H1 (cell line): ENCODE data around the gene NEDD4L. TPM values are rescaled to one million over a fixed set of nuclear protein-coding genes. Genes with fewer than 3 reads are reported as not detected.

Experiments used
- CTCF ChIA-PET: fragments of 300-600 bp; sonication (Branson Sonifier 250); formaldehyde crosslinking; loops from one replicate; lab custom pipeline; 2021; ENCODE audit not compliant: partially characterized antibody; lab: Charles Lee
- POLR2A ChIA-PET: fragments of 300-600 bp; sonication (Branson Sonifier 250); formaldehyde crosslinking; loops from one replicate; lab custom pipeline; 2021; ENCODE audit warnings: inconsistent platforms; ENCODE audit not compliant: partially characterized antibody; lab: Charles Lee
- DNase-seq, 2 experiments: peaks; one replicate each; pipeline versions ENCODE4 v3.0.0 to v3.0.0-alpha.2; 2010 to 2022; ENCODE audit warnings: low spot score in 2 of 2, low read depth in 1 of 2, mixed read lengths in 1 of 2
- FAIRE-seq: peaks from 2 replicates; lab custom pipeline; 2011; peaks lifted over from hg19 to GRCh38; lab: Jason Lieb, UNC
- H2AFZ ChIP-seq: 2 replicates; pipeline ENCODE4 v1.8.1; 2012; ENCODE audit warnings: low read length, inconsistent platforms
- H2AK5ac ChIP-seq: 2 replicates; pipeline ENCODE4 v1.6.1; 2013; ENCODE audit warnings: low read depth, low read length
- H2BK120ac ChIP-seq: replicated peaks from 2 replicates; pipeline ENCODE3; 2013; ENCODE audit warnings: low read depth, low read length, inconsistent platforms
- H2BK12ac ChIP-seq: 2 replicates; pipeline ENCODE4 v1.6.1; 2013; ENCODE audit warnings: low read depth, low read length
- H2BK15ac ChIP-seq: 2 replicates; pipeline ENCODE4 v1.6.1; 2013; ENCODE audit warnings: low read length
- H2BK20ac ChIP-seq: 2 replicates; pipeline ENCODE4 v1.6.1; 2013; ENCODE audit warnings: low read length
- H2BK5ac ChIP-seq: 2 replicates; pipeline ENCODE4 v1.6.1; 2013; ENCODE audit warnings: low read depth, low read length
- H3K14ac ChIP-seq: 2 replicates; pipeline ENCODE4 v1.6.1; 2013; ENCODE audit warnings: inconsistent platforms; ENCODE audit not compliant: insufficient read length
- H3K18ac ChIP-seq: 2 replicates; pipeline ENCODE4 v1.6.1; 2013; ENCODE audit warnings: low read length; ENCODE audit errors: extremely low read depth
- H3K23ac ChIP-seq: 2 replicates; pipeline ENCODE4 v1.6.1; 2013; ENCODE audit warnings: inconsistent platforms; ENCODE audit not compliant: insufficient read length
- H3K23me2 ChIP-seq: 2 replicates; pipeline ENCODE4 v1.6.1; 2013; ENCODE audit warnings: low read depth, low read length
- H3K27ac ChIP-seq: 2 replicates; pipeline ENCODE4 v1.6.1; 2011; ENCODE audit warnings: low read depth, low read length, inconsistent platforms
- H3K27me3 ChIP-seq, 4 experiments: replicated peaks in 1 of 4; 1 replicate in 1 of 4; 2 replicates in 3 of 4; pipeline versions ENCODE4 v1.6.1 to v1.8.1; 2011 to 2013; ENCODE audit warnings: low read length in 3 of 4, mild to moderate bottlenecking in 3 of 4, inconsistent platforms in 2 of 4, mixed read lengths in 2 of 4, moderate library complexity in 1 of 4; ENCODE audit not compliant: control insufficient read depth in 3 of 4, insufficient read depth in 3 of 4; ENCODE audit errors: extremely low read depth in 1 of 4
- H3K36me3 ChIP-seq, 4 experiments: 2 replicates each; pipeline versions ENCODE4 v1.6.1 to v1.8.1; 2011 to 2013; ENCODE audit warnings: mild to moderate bottlenecking in 4 of 4, low read length in 3 of 4, moderate library complexity in 2 of 4, control low read depth in 1 of 4, inconsistent platforms in 1 of 4; ENCODE audit not compliant: insufficient read depth in 4 of 4, control insufficient read depth in 2 of 4
- H3K4ac ChIP-seq: replicated peaks from 2 replicates; pipeline ENCODE3; 2013; ENCODE audit warnings: low read length, low read depth, mixed read lengths, inconsistent platforms; ENCODE audit not compliant: insufficient read length
- H3K4me1 ChIP-seq, 4 experiments: replicated peaks in 1 of 4; 1 replicate in 1 of 4; 2 replicates in 3 of 4; pipeline versions ENCODE4 v1.6.1 to v1.8.1; 2011 to 2013; ENCODE audit warnings: low read length in 3 of 4, inconsistent platforms in 2 of 4, mixed read lengths in 1 of 4; ENCODE audit not compliant: insufficient read depth in 4 of 4, control insufficient read depth in 3 of 4
- H3K4me2 ChIP-seq, 2 experiments: 2 replicates each; pipeline versions ENCODE4 v1.6.1 to v1.8.1; 2011 to 2013; ENCODE audit warnings: low read depth in 2 of 2, low read length in 2 of 2, control low read depth in 1 of 2, inconsistent platforms in 1 of 2, mild to moderate bottlenecking in 1 of 2; ENCODE audit not compliant: insufficient read depth in 1 of 2
- H3K4me3 ChIP-seq, 4 experiments: fragments of 200-600, 300-600 bp in 1 of 4; sonication (generic), shearing (Covaris generic), sonication (Bioruptor Twin) in 1 of 4; 2 replicates each; pipeline versions ENCODE4 v1.5.1 to v1.8.1; 2011 to 2016; ENCODE audit warnings: low read length in 4 of 4, low read depth in 3 of 4, control low read depth in 2 of 4, inconsistent platforms in 2 of 4, mild to moderate bottlenecking in 2 of 4, mixed read lengths in 1 of 4, moderate library complexity in 1 of 4; ENCODE audit not compliant: insufficient read depth in 2 of 4; ENCODE audit errors: extremely low read depth in 1 of 4
- H3K56ac ChIP-seq: replicated peaks from 2 replicates; pipeline ENCODE3; 2013; ENCODE audit warnings: low read depth, mild to moderate bottlenecking, mixed read lengths, low read length, inconsistent platforms; ENCODE audit not compliant: insufficient read length
- H3K79me1 ChIP-seq: 2 replicates; pipeline ENCODE4 v1.6.1; 2013; ENCODE audit warnings: low read depth, low read length, control low read depth
- H3K79me2 ChIP-seq, 2 experiments: 2 replicates each; pipeline versions ENCODE4 v1.6.1 to v1.8.1; 2012 to 2013; ENCODE audit warnings: low read length in 2 of 2, mild to moderate bottlenecking in 2 of 2, inconsistent platforms in 1 of 2; ENCODE audit not compliant: insufficient read depth in 2 of 2, control insufficient read depth in 1 of 2
- H3K9ac ChIP-seq, 4 experiments: replicated peaks in 1 of 4; 1 replicate in 1 of 4; 2 replicates in 3 of 4; pipeline versions ENCODE4 v1.6.1 to v1.8.1; 2011 to 2013; ENCODE audit warnings: low read depth in 3 of 4, low read length in 3 of 4, control low read depth in 2 of 4, mild to moderate bottlenecking in 2 of 4, moderate library complexity in 2 of 4, inconsistent platforms in 1 of 4; ENCODE audit errors: extremely low read depth in 1 of 4
- H3K9me3 ChIP-seq, 2 experiments: 2 replicates each; pipeline versions ENCODE4 v1.6.1 to v1.8.1; 2012 to 2013; ENCODE audit warnings: mild to moderate bottlenecking in 2 of 2, moderate library complexity in 2 of 2, control low read depth in 1 of 2, inconsistent platforms in 1 of 2, low read depth in 1 of 2, low read length in 1 of 2, mixed read lengths in 1 of 2; ENCODE audit not compliant: insufficient read depth in 2 of 2
- H4K20me1 ChIP-seq, 2 experiments: replicated peaks in 1 of 2; 2 replicates each; pipeline versions ENCODE3 to v1.8.1; 2011 to 2013; ENCODE audit warnings: inconsistent platforms in 2 of 2, low read length in 2 of 2, mild to moderate bottlenecking in 1 of 2; ENCODE audit not compliant: insufficient read depth in 2 of 2, control insufficient read depth in 1 of 2
- H4K5ac ChIP-seq: 2 replicates; pipeline ENCODE4 v1.6.1; 2013; ENCODE audit warnings: low read length, low read depth, mixed read lengths, inconsistent platforms; ENCODE audit not compliant: insufficient read length
- H4K8ac ChIP-seq: 2 replicates; pipeline ENCODE4 v1.8.0; 2013; ENCODE audit warnings: mild to moderate bottlenecking, moderate library complexity, low read length, inconsistent platforms; ENCODE audit not compliant: insufficient read depth; ENCODE audit errors: extremely low read depth
- H4K91ac ChIP-seq: replicated peaks from 2 replicates; pipeline ENCODE3; 2013; ENCODE audit warnings: low read length, mixed read lengths, inconsistent platforms; ENCODE audit not compliant: insufficient read length
- MAFK ChIP-seq: IDR thresholded peaks from 2 replicates; pipeline ENCODE4 v1.6.1; 2012; ENCODE audit warnings: low read depth, mild to moderate bottlenecking, improper control_type of control experiment, low read length
- SIX5 ChIP-seq: IDR thresholded peaks from 2 replicates; pipeline ENCODE4 v1.6.1; 2011; ENCODE audit warnings: mild to moderate bottlenecking, low read depth, low read length
- SP2 ChIP-seq: IDR thresholded peaks from 2 replicates; pipeline ENCODE4 v1.6.1; 2012; ENCODE audit warnings: mild to moderate bottlenecking, low read length, inconsistent platforms
- TAF7 ChIP-seq: optimal IDR thresholded peaks from 2 replicates; pipeline ENCODE3; 2011; ENCODE audit warnings: low read depth, mild to moderate bottlenecking, inconsistent platforms, low read length, moderate library complexity, borderline replicate concordance
- TCF12 ChIP-seq: IDR thresholded peaks from 2 replicates; pipeline ENCODE4 v1.6.1; 2011; ENCODE audit warnings: low read depth, mild to moderate bottlenecking, low read length
- YY1 ChIP-seq: IDR thresholded peaks from 2 replicates; pipeline ENCODE4 v1.6.1; 2011; ENCODE audit warnings: low read depth, mild to moderate bottlenecking, low read length
- WGBS, 2 experiments: shearing (Covaris generic) in 1 of 2; methylation state at CpG; one replicate each; pipeline versions ENCODE4 v1.1.6 to v1.1.7; 2013 to 2015; ENCODE audit warnings: low lambda C conversion rate in 2 of 2, mixed read lengths in 2 of 2, inconsistent platforms in 1 of 2, low coverage in 1 of 2, missing lambda C conversion rate in 1 of 2; ENCODE audit not compliant: insufficient replicate concordance in 2 of 2, insufficient coverage in 1 of 2, insufficient read length in 1 of 2; ENCODE audit errors: extremely low coverage in 1 of 2, missing lambda C conversion rate in 1 of 2; 5-methylcytosine and 5-hydroxymethylcytosine counted together
- polyA plus RNA-seq, 7 experiments: library from polyadenylated mRNA; depleted of rRNA in 3 of 7; stranded (reverse) in 5 of 7; unstranded in 2 of 7; fragments of >200 nt in 5 of 7; fragments of 200-250 nt in 2 of 7; gene quantifications; 1 replicate in 5 of 7; 2 replicates in 1 of 7; 4 replicates in 1 of 7; pipeline versions ENCODE4 v1.2.1 to v1.2.3, GENCODE V29; 2011 to 2013; ENCODE audit warnings: missing spikeins in 2 of 7, mixed read lengths in 2 of 7
- total RNA-seq: library from RNA; stranded (reverse); fragmentation: NEBNext Ultra II Directional; extraction: Animal tissue kit (Norgen Biotek cat#: 25700); gene quantifications from 2 replicates; pipeline ENCODE4 v1.2.1, GENCODE V29; 2021
- TF ChIP-seq, protein P1 (sequence below): IDR thresholded peaks from 2 replicates; pipeline ENCODE4 v1.6.1; 2012; ENCODE audit warnings: inconsistent platforms

The NEDD4L gene
- total and polyA plus RNA-seq, 2 of the 8 experiments (the other 6 are each of a cell fraction or from before 2014, with no cell fraction given) = 37.3 to 69.8 TPM

DNA sequence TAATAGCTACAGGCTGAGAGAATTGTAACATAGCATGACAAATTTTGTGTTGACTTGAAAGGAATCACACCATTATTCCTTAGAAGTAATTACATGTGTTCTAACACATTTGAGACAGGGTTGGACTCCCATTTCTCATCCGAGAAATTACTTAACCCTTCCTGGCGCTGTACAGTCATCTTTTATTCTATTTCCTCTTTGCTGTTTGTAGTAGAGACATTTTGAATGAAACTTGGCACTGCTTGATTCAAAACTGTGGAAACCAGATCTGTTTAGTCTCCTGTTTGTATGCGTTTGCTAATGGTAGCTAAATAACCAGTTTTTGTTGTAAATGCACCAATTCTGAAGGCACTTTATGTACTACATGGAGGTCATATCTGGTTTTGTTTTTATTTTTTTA, 352.9 kb downstream of the NEDD4L start:
- TF ChIP-seq TCF12 (no peak), TAF7 (no peak), MAFK (no peak), SP2 (no peak), SIX5 (no peak), YY1 (no peak)
- TF ChIP-seq, protein P1, sequence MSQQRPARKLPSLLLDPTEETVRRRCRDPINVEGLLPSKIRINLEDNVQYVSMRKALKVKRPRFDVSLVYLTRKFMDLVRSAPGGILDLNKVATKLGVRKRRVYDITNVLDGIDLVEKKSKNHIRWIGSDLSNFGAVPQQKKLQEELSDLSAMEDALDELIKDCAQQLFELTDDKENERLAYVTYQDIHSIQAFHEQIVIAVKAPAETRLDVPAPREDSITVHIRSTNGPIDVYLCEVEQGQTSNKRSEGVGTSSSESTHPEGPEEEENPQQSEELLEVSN = no peak
- no peak overlapping the region for H3K27ac ChIP-seq
- H2AK5ac ChIP-seq = no peak overlapping the region
- no peak overlapping the region for H2BK120ac ChIP-seq
- WGBS, 2 experiments = 84% methylated on average over 3 of the region's 3 CpGs; no CpG with 5 or more reads in 1 of the 2 experiments
- ChIA-PET POLR2A (no interaction called here), CTCF (interaction anchor here (0.7 to 9.3 kb wide), 6 partner anchors 8 to 601 kb away, joined by 3 to 62 read pairs (median 3); no protein-coding TSS in a partner anchor)
- H3K23ac ChIP-seq = no peak overlapping the region
- no peak overlapping the region for H2BK20ac ChIP-seq
- H3K9me3 ChIP-seq = no peaks in the 10 kb centered on the region
- no peak overlapping the region for H3K56ac ChIP-seq
- H4K5ac ChIP-seq = no peak overlapping the region
- H2AFZ ChIP-seq = no peak overlapping the region
- H3K79me2 ChIP-seq = no peaks in the 10 kb centered on the region
- H3K9ac ChIP-seq = no peak overlapping the region
- H2BK15ac ChIP-seq = no peak overlapping the region
- H3K4me2 ChIP-seq = no peak overlapping the region
- peaks cover 8 to 30% (median 22%) of the 10 kb centered on the region in 4 experiments; a peak in 5 of 8 replicates for H3K36me3 ChIP-seq
- no peak overlapping the region for H3K4ac ChIP-seq
- no peak overlapping the region for H4K91ac ChIP-seq
- H3K27me3 ChIP-seq = no peaks in the 10 kb centered on the region
- H3K23me2 ChIP-seq = no peaks in the 10 kb centered on the region
- no peak overlapping the region for H4K8ac ChIP-seq
- H4K20me1 ChIP-seq = peaks cover 0 to 2% of the 10 kb centered on the region in 2 experiments
- peaks cover 0 to 4% (median 0%) of the 10 kb centered on the region in 4 experiments; a peak in 3 of 7 replicates for H3K4me1 ChIP-seq
- no peak for DNase-seq
- no peak overlapping the region for H2BK5ac ChIP-seq
- FAIRE-seq = no peak
- no peaks in the 10 kb centered on the region for H3K79me1 ChIP-seq
- H2BK12ac ChIP-seq = no peak overlapping the region
- H3K14ac ChIP-seq = no peak overlapping the region
- no peak overlapping the region for H3K18ac ChIP-seq
- no peak overlapping the region for H3K4me3 ChIP-seq
